SKM-1 treated with dmso at 0.1 percent for 144 hours (cell line): ENCODE results near the gene ITGA1.
A peak's percentile ranks its signal among the peaks of the same experiment; 100 is the strongest.
"Not testable (repeated sequence)": the region's sequence is repeated elsewhere in the genome, so short reads cannot be mapped to it uniquely, and the experiment has no call there.

Source experiments
- DNase-seq: peaks from one replicate; lab custom pipeline; 2025; ENCODE audit not compliant: unreplicated experiment; lab: John Stamatoyannopoulos, UW

The ITGA1 gene

GRCh38 chr5:52827815-52828214 is 40.1 kb downstream of the ITGA1 start:
- no peak for DNase-seq

GRCh38 chr5:52829664-52830063 is 41.9 kb downstream of the ITGA1 start:
- no peak for DNase-seq

GRCh38 chr5:52830650-52831049 is 42.9 kb downstream of the ITGA1 start:
- DNase-seq = no peak

- DNase-seq = no peak
These were observed 44.2 kb downstream of the ITGA1 start for GRCh38 chr5:52831786-52832511.

GRCh38 chr5:52834320-52834719 is 46.6 kb downstream of the ITGA1 start:
- no peak for DNase-seq

GRCh38 chr5:52837068-52837467 is 49.4 kb downstream of the ITGA1 start:
- peak; percentile 11 for DNase-seq

- no peak for DNase-seq
These were observed 49.9 kb downstream of the ITGA1 start for GRCh38 chr5:52837591-52838001.

GRCh38 chr5:52838326-52839015 is 50.8 kb downstream of the ITGA1 start:
- no peak for DNase-seq

GRCh38 chr5:52839285-52839684 is 51.6 kb downstream of the ITGA1 start:
- DNase-seq = no peak

- DNase-seq = no peak
These were observed 52.7 kb downstream of the ITGA1 start for GRCh38 chr5:52840277-52841050.

GRCh38 chr5:52841114-52841513 is 53.4 kb downstream of the ITGA1 start:
- DNase-seq = no peak

GRCh38 chr5:52842111-52842510 is 54.4 kb downstream of the ITGA1 start:
- DNase-seq = no peak

GRCh38 chr5:52844885-52845284 is 57.2 kb downstream of the ITGA1 start:
- no peak for DNase-seq

GRCh38 chr5:52846182-52846842 is 58.6 kb downstream of the ITGA1 start:
- DNase-seq = no peak

GRCh38 chr5:52848688-52849087 is 61.0 kb downstream of the ITGA1 start:
- not testable (repeated sequence) for DNase-seq

GRCh38 chr5:52849544-52849943 is 61.8 kb downstream of the ITGA1 start:
- no peak for DNase-seq

- DNase-seq = no peak
These were observed 65.9 kb downstream of the ITGA1 start for GRCh38 chr5:52853650-52854049.

- no peak for DNase-seq
These were observed 66.6 kb downstream of the ITGA1 start for GRCh38 chr5:52854301-52854700.

- DNase-seq = no peak
These were observed 67.2 kb downstream of the ITGA1 start for GRCh38 chr5:52854949-52855348.

GRCh38 chr5:52856564-52856963 is 68.8 kb downstream of the ITGA1 start:
- peak; percentile 11 for DNase-seq

- DNase-seq = no peak
These were observed 71.9 kb downstream of the ITGA1 start for GRCh38 chr5:52859628-52860027.
